Breast epithelium (tissue), 4 donors: ENCODE results near the gene PTPRG. TPM values are rescaled to one million over a fixed set of nuclear protein-coding genes. Genes with fewer than 3 reads are reported as not detected.

Experiments used
- DNase-seq, 2 donors: peaks; one replicate each; pipeline ENCODE4 v3.0.0-alpha.2; 2019; ENCODE audit warnings: low spot score in 2 of 2
- H3K27ac ChIP-seq, 2 donors: fragments of 200-600 bp; sonication (generic) in 1 of 2; one replicate each; pipeline ENCODE4 v1.5.1; 2016 to 2019; ENCODE audit warnings: mild to moderate bottlenecking in 1 of 2
- H3K27me3 ChIP-seq, 2 donors: fragments of 200-600 bp; sonication (generic) in 1 of 2; one replicate each; pipeline versions ENCODE4 v1.5.1 to v1.6.0; 2017 to 2019; ENCODE audit warnings: control low read depth in 1 of 2, mild to moderate bottlenecking in 1 of 2
- H3K36me3 ChIP-seq: fragments of 200-600 bp; one replicate; pipeline ENCODE4 v1.5.1; 2019
- H3K4me1 ChIP-seq, 2 donors: fragments of 200-600 bp; sonication (generic); one replicate each; pipeline ENCODE4 v1.5.1; 2016 to 2019; ENCODE audit warnings: control low read depth in 1 of 2
- H3K4me3 ChIP-seq, 3 donors: fragments of 200-600 bp; sonication (generic); 1 replicate in 2 of 3; 2 replicates in 1 of 3; pipeline ENCODE4 v1.5.1; 2016 to 2019; ENCODE audit warnings: mild to moderate bottlenecking in 3 of 3, moderate library complexity in 2 of 3
- H3K9me3 ChIP-seq, 2 donors: fragments of 200-600 bp; sonication (generic) in 1 of 2; one replicate each; pipeline ENCODE4 v1.5.1; 2016 to 2019; ENCODE audit warnings: control low read depth in 1 of 2
- CTCF ChIP-seq, 3 donors: fragments of 450-650 bp; IDR thresholded peaks; one replicate each; pipeline ENCODE4 v1.5.1; 2016 to 2017; ENCODE audit warnings: antibody characterized with exemption in 3 of 3, mild to moderate bottlenecking in 3 of 3, moderate library complexity in 3 of 3
- POLR2A ChIP-seq: fragments of 450-650 bp; IDR thresholded peaks from one replicate; pipeline ENCODE4 v1.6.1; 2016; ENCODE audit warnings: antibody characterized with exemption, mild to moderate bottlenecking, moderate library complexity
- POLR2AphosphoS5 ChIP-seq, 3 donors: sonication (generic); formaldehyde crosslinking; IDR thresholded peaks; one replicate each; pipeline ENCODE4 v1.6.1; 2017; ENCODE audit warnings: antibody characterized with exemption in 3 of 3
- intact Hi-C: fragments of 100-400 bp; cut with DNase I; formaldehyde crosslinking; loops from one replicate; pipeline ENCODE4 v1.15.1; 2023; ENCODE audit warnings: low total_unique reads
- total RNA-seq, 3 donors: library from RNA; depleted of rRNA; stranded (reverse); fragments of >200 nt; gene quantifications; one replicate each; pipeline ENCODE4 v1.1.0, GENCODE V29; 2016

PTPRG gene
- total RNA-seq, 3 donors from 2014 or later = 42.3 to 179 (median 61.6) TPM

GRCh38 chr3:61894988-61895935 is 333.9 kb downstream of the PTPRG start:
- no peak for TF ChIP-seq POLR2AphosphoS5 (IDR thresholded peaks at IDR 0.05)
- no peak for TF ChIP-seq CTCF (IDR thresholded peaks at IDR 0.05)
- no peak for TF ChIP-seq POLR2A
- H3K9me3 ChIP-seq = no peaks in the 10 kb centered on the region
- intact Hi-C loops = no loop called here
- DNase-seq = peak in 1 of 2 donors; percentile 54
- H3K36me3 ChIP-seq = no peaks in the 10 kb centered on the region
- no peak overlapping the region for H3K4me3 ChIP-seq
- peak overlapping the region; percentile 34 to 70 for H3K27ac ChIP-seq
- no peaks in the 10 kb centered on the region for H3K4me1 ChIP-seq
- H3K27me3 ChIP-seq = no peaks in the 10 kb centered on the region

- Histone ChIP-seq H3K9me3 (no peaks in the 10 kb centered on the region), H3K36me3 (no peaks in the 10 kb centered on the region), H3K4me1 (no peaks in the 10 kb centered on the region), H3K27me3 (no peaks in the 10 kb centered on the region), H3K4me3 (no peak overlapping the region), H3K27ac (no peak overlapping the region)
- no peak for DNase-seq
- TF ChIP-seq POLR2AphosphoS5 (IDR thresholded peaks at IDR 0.05) (no peak), POLR2A (no peak), CTCF (IDR thresholded peaks at IDR 0.05) (no peak)
- intact Hi-C loops = no loop called here
Observed at GRCh38 chr3:61896251-61896650, 334.9 kb downstream of the PTPRG start.

GRCh38 chr3:61897848-61898247 is 336.5 kb downstream of the PTPRG start:
- Histone ChIP-seq H3K27ac (no peak overlapping the region), H3K9me3 (no peaks in the 10 kb centered on the region), H3K36me3 (no peaks in the 10 kb centered on the region), H3K27me3 (no peaks in the 10 kb centered on the region), H3K4me1 (no peaks in the 10 kb centered on the region), H3K4me3 (no peak overlapping the region)
- DNase-seq = no peak
- TF ChIP-seq CTCF (IDR thresholded peaks at IDR 0.05) = no peak
- no peak for TF ChIP-seq POLR2AphosphoS5 (IDR thresholded peaks at IDR 0.05)
- no peak for TF ChIP-seq POLR2A
- intact Hi-C loops = no loop called here

- Histone ChIP-seq H3K9me3 (no peaks in the 10 kb centered on the region), H3K27me3 (no peaks in the 10 kb centered on the region), H3K27ac (no peak overlapping the region), H3K4me1 (peaks cover 0 to 12% of the 10 kb centered on the region in 2 donors), H3K4me3 (no peak overlapping the region), H3K36me3 (no peaks in the 10 kb centered on the region)
- TF ChIP-seq POLR2A = no peak
- no peak for TF ChIP-seq CTCF (IDR thresholded peaks at IDR 0.05)
- no peak for TF ChIP-seq POLR2AphosphoS5 (IDR thresholded peaks at IDR 0.05)
- no peak for DNase-seq
- intact Hi-C loops = no loop called here
Observed at GRCh38 chr3:61899700-61900462, 338.5 kb downstream of the PTPRG start.

- intact Hi-C loops = no loop called here
- peaks cover 0 to 12% of the 10 kb centered on the region in 2 donors for H3K4me1 ChIP-seq
Observed at GRCh38 chr3:61901496-61901895, 340.1 kb downstream of the PTPRG start.

More at GRCh38 chr3:61901496-61901895, 340.1 kb downstream of the PTPRG start:
- no peaks in the 10 kb centered on the region for H3K27me3 ChIP-seq
- H3K27ac ChIP-seq = no peak overlapping the region
- H3K36me3 ChIP-seq = no peaks in the 10 kb centered on the region
- no peaks in the 10 kb centered on the region for H3K9me3 ChIP-seq
- TF ChIP-seq POLR2A = no peak
- no peak for TF ChIP-seq POLR2AphosphoS5 (IDR thresholded peaks at IDR 0.05)
- TF ChIP-seq CTCF (IDR thresholded peaks at IDR 0.05) = no peak
- no peak for DNase-seq
- no peak overlapping the region for H3K4me3 ChIP-seq
